Gastroesophageal sphincter (tissue), 3 donors: ENCODE results near the gene ANAPC2.

Experiments
- CTCF ChIP-seq, 4 experiments: fragments of 200-600 bp in 2 of 4; fragments of 450-650 bp in 2 of 4; sonication (generic) in 1 of 4; IDR thresholded peaks; one replicate each; pipeline ENCODE4 v1.5.1; 2017 to 2019; ENCODE audit warnings: antibody characterized with exemption in 4 of 4, mild to moderate bottlenecking in 2 of 4, moderate library complexity in 2 of 4
- EP300 ChIP-seq: sonication (generic); formaldehyde crosslinking; IDR thresholded peaks from one replicate; pipeline ENCODE4 v1.6.1; 2017; ENCODE audit warnings: antibody characterized with exemption, mild to moderate bottlenecking
- POLR2A ChIP-seq, 2 donors: fragments of 450-650 bp; IDR thresholded peaks; one replicate each; pipeline ENCODE4 v1.6.1; 2017; ENCODE audit warnings: antibody characterized with exemption in 2 of 2, mild to moderate bottlenecking in 2 of 2, moderate library complexity in 1 of 2
- POLR2AphosphoS5 ChIP-seq: sonication (generic); formaldehyde crosslinking; IDR thresholded peaks from one replicate; pipeline ENCODE4 v1.6.1; 2017; ENCODE audit warnings: antibody characterized with exemption

GRCh38 chr9:137211532-137211931, 23.2 kb upstream of the ANAPC2 start:
- TF ChIP-seq CTCF (IDR thresholded peaks at IDR 0.05): no peak
- TF ChIP-seq POLR2A (IDR thresholded peaks at IDR 0.05): no peak
- no peak for TF ChIP-seq POLR2AphosphoS5
- TF ChIP-seq EP300: no peak
